Keratinocyte (primary cell): ENCODE data around the gene TMEM135.

ENCODE experiments used
- EZH2 ChIP-seq: IDR thresholded peaks from one replicate; pipeline ENCODE4 v1.6.1; 2012; ENCODE audit warnings: inconsistent platforms, mild to moderate bottlenecking, low read length, moderate library complexity
- TF ChIP-seq, protein P1 (sequence below), 3 experiments: IDR thresholded peaks in 1 of 3; conservative IDR thresholded peaks in 1 of 3; optimal IDR thresholded peaks in 1 of 3; 2 replicates in 2 of 3; 3 replicates in 1 of 3; pipeline versions ENCODE3 to v1.5.1; 2011; ENCODE audit warnings: low read length in 3 of 3, mild to moderate bottlenecking in 3 of 3, moderate library complexity in 2 of 3, control low read depth in 1 of 3, inconsistent platforms in 1 of 3; ENCODE audit not compliant: insufficient read depth in 2 of 3; ENCODE audit errors: extremely low read depth in 1 of 3

DNA sequence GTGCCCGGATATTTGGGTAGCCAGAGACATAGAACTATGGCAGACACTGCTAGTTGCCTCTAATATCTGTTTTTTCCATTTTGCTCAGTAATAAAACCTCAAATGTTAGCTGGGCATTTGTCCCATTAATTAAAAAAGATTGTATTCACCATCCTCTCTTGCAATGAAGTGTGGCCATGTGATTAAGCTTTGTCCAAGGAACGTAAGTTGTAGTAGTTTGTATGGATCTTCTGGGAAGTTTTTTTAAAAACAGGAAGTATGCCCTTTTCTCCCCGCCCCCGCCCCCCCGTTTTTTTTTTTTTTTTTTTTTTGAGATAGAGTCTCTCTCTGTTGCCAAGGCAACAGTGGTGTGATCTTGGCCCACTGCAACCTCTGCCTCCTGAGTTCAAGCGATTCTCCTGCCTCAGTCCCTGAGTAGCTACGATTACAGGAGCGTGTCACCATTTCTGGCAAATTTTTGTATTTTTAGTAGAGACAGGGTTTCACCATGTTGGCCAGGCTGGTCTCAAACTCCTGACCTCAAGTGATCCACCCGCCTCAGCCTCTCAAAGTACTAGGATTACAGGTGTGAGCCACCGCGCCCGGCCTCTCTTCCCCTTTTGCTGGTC, 1.7 kb upstream of the TMEM135 start:
- TF ChIP-seq, protein P1, sequence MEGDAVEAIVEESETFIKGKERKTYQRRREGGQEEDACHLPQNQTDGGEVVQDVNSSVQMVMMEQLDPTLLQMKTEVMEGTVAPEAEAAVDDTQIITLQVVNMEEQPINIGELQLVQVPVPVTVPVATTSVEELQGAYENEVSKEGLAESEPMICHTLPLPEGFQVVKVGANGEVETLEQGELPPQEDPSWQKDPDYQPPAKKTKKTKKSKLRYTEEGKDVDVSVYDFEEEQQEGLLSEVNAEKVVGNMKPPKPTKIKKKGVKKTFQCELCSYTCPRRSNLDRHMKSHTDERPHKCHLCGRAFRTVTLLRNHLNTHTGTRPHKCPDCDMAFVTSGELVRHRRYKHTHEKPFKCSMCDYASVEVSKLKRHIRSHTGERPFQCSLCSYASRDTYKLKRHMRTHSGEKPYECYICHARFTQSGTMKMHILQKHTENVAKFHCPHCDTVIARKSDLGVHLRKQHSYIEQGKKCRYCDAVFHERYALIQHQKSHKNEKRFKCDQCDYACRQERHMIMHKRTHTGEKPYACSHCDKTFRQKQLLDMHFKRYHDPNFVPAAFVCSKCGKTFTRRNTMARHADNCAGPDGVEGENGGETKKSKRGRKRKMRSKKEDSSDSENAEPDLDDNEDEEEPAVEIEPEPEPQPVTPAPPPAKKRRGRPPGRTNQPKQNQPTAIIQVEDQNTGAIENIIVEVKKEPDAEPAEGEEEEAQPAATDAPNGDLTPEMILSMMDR (optimal IDR thresholded peaks at IDR 0.05 in 1 of 3, IDR thresholded peaks at IDR 0.05 in 1 of 3, conservative IDR thresholded peaks at IDR 0.05 in 1 of 3; ENCODE audit: extremely low read depth in 1 of 3, insufficient read depth in 2 of 3, low read length in 3 of 3): no peak
- no peak for TF ChIP-seq EZH2
